ENCODE data around the gene MAP3K7.
"Not testable (repeated sequence)": the region's sequence is repeated elsewhere in the genome, so short reads cannot be mapped to it uniquely, and the experiment has no call there.

Gene MAP3K7

DNA sequence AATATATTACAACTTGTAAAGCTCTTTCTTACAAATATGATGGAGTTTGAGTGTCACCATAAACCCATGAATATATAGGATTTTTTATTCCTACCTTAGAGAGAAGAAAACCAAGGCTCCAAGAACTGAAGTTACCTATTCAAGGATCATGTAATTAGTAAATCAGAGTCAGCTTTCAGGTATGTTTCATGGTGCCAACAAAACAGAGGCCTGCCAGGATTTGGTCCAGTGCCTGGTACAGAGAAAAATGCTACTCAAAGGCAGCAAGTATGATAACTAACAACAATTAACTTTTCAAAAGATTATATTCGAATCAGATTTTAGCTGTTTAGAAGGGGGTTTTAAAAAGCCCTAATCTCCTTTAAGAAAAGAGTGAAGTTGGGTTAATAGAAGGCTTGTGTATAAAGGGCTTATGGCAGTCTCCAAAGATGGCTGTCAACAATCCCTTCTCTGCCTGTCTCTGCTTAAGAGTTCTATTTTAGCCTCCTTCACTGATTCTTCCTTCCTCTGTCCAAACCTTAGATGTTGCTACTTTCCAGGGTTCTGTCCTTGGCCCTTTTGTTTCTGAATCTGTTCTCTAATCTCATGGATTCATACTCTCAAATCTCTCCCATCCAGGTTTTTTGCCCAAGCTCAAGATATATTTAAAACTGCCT lies 7.8 kb downstream of the MAP3K7 start:
- no peak for DNase-seq (ENCODE audit: low read depth)

DNA sequence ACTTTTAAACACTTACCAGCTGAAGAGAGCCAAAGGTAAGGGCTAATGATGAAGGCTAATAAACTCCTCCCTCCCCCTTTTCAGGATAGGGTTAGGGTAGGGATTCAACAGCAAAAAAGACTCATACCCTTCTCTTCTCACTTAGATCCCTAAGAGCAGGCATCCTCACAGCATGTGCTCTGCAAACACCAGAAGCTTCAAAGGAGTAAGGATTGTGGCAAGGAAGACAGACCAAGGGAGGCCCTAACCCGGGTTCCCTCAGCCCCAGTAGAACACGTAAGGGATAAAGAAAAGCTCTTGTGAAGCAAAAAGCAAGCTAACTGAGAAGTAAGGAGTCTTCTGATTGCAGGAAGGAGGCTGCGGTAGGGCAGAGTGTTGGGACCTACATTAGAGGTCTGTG lies 11.6 kb downstream of the MAP3K7 start:
- no peak for DNase-seq (ENCODE audit: low read depth)

GRCh38 chr6:90574610-90575009 lies 12.3 kb downstream of the MAP3K7 start:
- DNase-seq (ENCODE audit: low read depth), result no peak

DNA sequence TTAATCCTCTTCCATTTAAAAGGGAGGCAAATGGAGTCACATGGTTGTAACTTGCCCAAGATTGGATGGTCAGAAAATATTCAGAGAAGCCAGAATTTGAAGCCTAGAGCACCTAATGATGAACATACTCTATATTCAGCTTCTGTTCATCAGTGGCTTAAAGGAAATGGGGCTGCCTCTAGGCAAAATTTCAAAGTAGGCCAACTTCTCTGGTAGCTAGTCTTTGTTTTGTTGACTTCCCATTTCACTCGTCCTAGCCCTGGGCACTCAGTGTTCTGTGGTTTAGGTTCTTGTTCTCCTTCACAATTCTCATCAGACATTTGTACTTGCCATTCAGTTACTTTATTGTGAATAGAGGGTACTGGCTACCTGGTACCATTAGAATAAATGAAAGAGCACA lies 13.2 kb downstream of the MAP3K7 start:
- DNase-seq (ENCODE audit: low read depth), result no peak

DNA sequence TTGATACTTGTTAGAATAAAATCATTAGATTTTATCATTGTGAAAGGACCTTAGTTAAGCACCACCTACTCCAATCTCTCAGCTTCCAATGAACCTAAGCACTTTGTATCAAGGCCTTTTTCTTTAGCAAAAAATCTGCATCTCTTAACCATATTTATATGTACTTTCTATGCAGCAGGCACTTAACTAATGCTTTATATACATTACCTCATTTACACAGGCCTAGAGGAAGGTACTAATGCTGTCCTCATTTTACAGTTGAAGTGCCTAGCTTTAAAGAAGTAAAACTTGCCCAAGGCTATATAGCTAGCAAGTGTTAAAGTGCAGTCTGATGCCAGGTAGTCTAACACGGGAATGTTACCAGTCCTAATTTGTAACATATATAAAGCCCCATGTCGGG lies 14.0 kb downstream of the MAP3K7 start:
- no peak for DNase-seq (ENCODE audit: low read depth)

DNA sequence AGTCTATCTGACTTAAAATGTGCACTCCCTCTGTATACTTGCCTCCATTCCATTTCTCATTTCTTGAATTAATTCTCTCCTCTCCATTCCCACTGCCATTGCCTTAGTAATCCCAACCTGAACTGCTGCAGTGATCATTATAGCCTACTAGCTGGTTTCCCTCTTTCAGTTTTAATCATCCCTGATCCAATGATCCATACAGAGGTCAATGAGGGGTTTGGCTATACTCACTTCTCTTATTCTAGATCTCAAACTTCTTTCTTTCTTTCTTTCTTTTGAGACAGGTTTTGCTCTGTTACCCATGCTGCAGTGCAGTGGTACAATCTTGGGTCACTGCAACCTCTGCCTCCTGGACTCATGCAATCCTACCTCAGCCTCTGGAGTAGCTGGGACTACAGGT lies 17.6 kb downstream of the MAP3K7 start:
- no peak for DNase-seq (ENCODE audit: low read depth)

GRCh38 chr6:90567682-90568081 lies 19.2 kb downstream of the MAP3K7 start:
- not testable (repeated sequence) for DNase-seq (ENCODE audit: low read depth)

DNA sequence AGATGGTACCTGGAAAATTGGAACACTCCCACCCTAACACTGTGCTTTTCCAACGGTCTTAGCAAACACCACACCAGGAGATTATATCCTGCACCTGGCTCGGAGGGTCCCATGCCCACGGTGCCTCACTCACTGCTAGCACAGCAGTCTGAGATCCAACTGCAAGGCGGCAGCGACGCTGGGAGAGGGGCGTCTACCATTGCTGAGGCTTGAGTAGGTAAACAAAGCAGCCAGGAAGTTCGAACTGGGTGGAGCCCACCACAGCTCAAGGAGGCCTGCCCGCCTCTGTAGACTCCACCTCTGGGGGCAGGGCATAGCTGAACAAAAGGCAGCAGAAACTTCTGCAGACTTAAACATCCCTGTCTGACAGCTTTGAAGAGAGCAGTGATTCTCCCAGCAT lies 24.5 kb downstream of the MAP3K7 start:
- not testable (repeated sequence) for DNase-seq (ENCODE audit: low read depth)

- DNase-seq (ENCODE audit: low read depth), result no peak
These were observed 26.9 kb downstream of the MAP3K7 start for GRCh38 chr6:90559931-90560330.

- DNase-seq (ENCODE audit: low read depth), result no peak
These were observed 29.9 kb downstream of the MAP3K7 start for GRCh38 chr6:90557006-90557405.

GRCh38 chr6:90547991-90548390 lies 38.9 kb downstream of the MAP3K7 start:
- no peak for DNase-seq (ENCODE audit: low read depth)

GRCh38 chr6:90547079-90547478 lies 39.8 kb downstream of the MAP3K7 start:
- no peak for DNase-seq (ENCODE audit: low read depth)

- DNase-seq (ENCODE audit: low read depth), result no peak
These were observed 41.4 kb downstream of the MAP3K7 start for GRCh38 chr6:90545448-90545847.

- no peak for DNase-seq (ENCODE audit: low read depth)
These were observed 42.1 kb downstream of the MAP3K7 start for GRCh38 chr6:90544741-90545140.

- no peak for DNase-seq (ENCODE audit: low read depth)
These were observed 42.8 kb downstream of the MAP3K7 start for GRCh38 chr6:90544081-90544480.

- no peak for DNase-seq (ENCODE audit: low read depth)
These were observed 45.7 kb downstream of the MAP3K7 start for GRCh38 chr6:90541221-90541620.

GRCh38 chr6:90538278-90539046 lies 48.4 kb downstream of the MAP3K7 start:
- DNase-seq (ENCODE audit: low read depth), result no peak

DNA sequence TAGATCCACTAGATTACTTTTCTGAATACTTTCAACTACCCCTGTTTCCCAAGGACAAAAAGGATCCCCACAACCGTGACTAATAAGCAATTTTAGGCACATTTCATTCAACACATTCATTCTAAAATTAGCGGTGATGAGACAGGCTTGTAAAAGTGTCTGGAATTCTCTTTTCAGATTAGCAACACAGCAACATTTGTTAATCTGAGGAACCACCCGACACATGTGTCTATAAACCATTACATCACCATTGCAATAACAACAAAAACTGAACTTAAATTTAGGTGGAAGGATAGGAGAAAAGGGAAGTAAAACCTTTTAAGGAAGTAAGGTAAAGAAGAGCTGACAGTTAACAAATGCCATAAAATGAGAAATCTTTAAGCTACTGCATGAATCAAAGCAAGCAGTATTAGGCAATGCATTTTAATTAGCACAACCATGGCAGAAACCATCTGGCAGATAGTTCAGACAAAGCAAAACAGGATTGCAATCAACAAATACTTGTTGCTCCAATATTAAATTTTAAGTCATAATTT lies 49.1 kb downstream of the MAP3K7 start:
- no peak for DNase-seq (ENCODE audit: low read depth)

GRCh38 chr6:90537027-90537426 lies 49.8 kb downstream of the MAP3K7 start:
- no peak for DNase-seq (ENCODE audit: low read depth)

DNA sequence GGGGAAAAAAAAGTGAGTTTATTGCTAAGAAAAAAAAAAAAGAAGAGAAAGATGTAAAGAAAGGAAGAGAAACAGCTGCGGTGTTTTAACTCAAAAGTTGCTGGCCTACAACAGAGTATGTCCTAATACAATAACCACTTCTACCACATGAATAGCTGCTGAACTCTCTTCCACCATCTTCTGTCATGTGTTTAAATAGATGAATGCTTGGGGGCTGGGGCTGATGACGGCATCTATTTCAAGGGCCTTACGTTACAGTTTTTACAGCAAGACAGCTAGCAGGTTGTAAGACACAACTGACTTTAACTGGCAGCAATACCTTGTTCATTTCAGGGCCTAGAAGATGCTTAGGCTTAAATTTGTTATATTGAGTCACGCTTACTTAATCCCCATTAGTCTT lies 50.4 kb downstream of the MAP3K7 start:
- DNase-seq (ENCODE audit: low read depth), result no peak

DNA sequence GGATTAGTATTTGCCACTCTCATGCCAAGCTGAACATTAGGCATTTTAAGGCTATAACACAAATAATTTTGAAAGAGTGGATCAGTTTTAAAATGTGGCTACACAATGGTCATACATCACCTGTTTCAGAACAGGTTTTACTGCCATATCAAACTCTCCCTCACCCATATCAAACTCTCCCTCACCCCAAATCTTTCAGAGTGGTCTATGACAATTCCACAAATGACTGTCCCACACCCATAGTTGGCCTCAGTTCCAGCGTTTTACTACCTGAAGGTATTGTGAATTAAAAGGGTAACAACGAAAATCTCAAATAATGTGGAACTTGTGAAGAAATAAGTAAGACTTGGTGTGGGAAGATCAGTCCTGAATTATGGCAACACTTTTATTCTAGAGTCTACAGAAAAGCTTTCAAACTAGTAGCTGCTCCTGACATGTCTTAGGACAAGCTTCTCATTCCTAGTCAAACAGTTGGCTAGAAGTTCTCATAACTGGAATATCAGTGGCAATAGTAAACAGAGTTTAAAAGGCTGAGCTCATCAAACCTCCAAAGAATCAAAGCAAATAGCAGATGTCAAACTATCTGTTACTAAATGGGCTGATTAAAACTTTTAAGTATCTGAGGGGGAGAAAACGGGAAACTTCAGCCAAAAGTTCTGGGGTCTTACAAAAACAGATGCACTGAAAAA lies 52.4 kb downstream of the MAP3K7 start:
- DNase-seq (ENCODE audit: low read depth), result no peak

DNA sequence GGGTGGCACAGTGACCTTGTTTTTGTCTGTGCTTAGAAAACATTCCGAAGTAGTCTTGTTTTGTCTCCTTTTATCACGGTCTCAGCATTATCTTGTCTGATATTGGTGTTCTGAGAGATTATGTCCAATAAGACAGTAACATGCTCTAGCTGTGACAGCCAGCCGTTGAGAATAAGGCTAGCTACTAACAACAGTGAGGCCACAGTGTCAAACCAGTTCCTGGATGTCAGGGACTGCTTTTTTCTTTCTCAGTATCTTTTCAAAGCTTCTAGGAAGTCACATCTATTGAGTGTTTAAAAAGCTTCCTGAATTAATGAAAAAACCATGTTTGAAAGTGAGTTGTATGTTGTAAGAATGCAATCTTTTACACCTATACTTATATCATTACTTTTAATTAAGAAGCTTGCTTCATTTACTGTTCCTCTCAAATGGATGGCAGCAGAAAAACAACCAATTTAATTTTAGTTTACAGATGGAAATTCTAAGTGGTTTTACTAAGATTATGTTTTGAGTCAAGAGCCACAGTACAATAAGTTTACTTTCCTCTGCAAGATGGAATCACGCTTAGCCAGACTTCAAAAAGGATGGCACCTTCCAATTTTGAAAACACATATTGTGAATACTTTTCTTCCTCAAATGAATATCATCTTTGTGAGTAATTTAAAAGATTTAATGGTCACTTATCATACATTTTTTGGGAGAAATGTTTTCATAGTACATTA lies 53.1 kb downstream of the MAP3K7 start:
- DNase-seq (ENCODE audit: low read depth), result no peak
